Liver (tissue), 9 donors: ENCODE results near the gene IL18RAP. TPM values are rescaled to one million over a fixed set of nuclear protein-coding genes. Genes with fewer than 3 reads are reported as not detected.

Source experiments
- DNase-seq: peaks from one replicate; pipeline ENCODE4 v3.0.0-alpha.2; 2017; ENCODE audit warnings: low spot score
- H3K27ac ChIP-seq, 2 donors: one replicate each; pipeline ENCODE4 v1.7.0; 2013; ENCODE audit warnings: inconsistent platforms in 2 of 2, low read length in 2 of 2, control low read depth in 1 of 2, low read depth in 1 of 2, mild to moderate bottlenecking in 1 of 2
- H3K27me3 ChIP-seq, 4 donors: one replicate each; pipeline versions ENCODE4 v1.6.1 to v1.7.0; 2013; ENCODE audit warnings: low read length in 3 of 4, inconsistent platforms in 1 of 4, mild to moderate bottlenecking in 1 of 4, moderate library complexity in 1 of 4; ENCODE audit not compliant: control insufficient read depth in 4 of 4, insufficient read depth in 4 of 4
- H3K36me3 ChIP-seq, 4 donors: one replicate each; pipeline versions ENCODE4 v1.6.1 to v1.7.0; 2013; ENCODE audit warnings: low read length in 3 of 4, mild to moderate bottlenecking in 3 of 4, low read depth in 1 of 4, moderate library complexity in 1 of 4; ENCODE audit not compliant: control insufficient read depth in 4 of 4, insufficient read depth in 3 of 4
- H3K4me1 ChIP-seq, 4 donors: one replicate each; pipeline versions ENCODE4 v1.6.1 to v1.7.0; 2013; ENCODE audit warnings: low read length in 3 of 4, mild to moderate bottlenecking in 3 of 4, moderate library complexity in 1 of 4; ENCODE audit not compliant: control insufficient read depth in 4 of 4, insufficient read depth in 4 of 4
- H3K4me3 ChIP-seq, 3 donors: one replicate each; pipeline versions ENCODE4 v1.6.1 to v1.7.0; 2013; ENCODE audit warnings: low read length in 3 of 3, control low read depth in 1 of 3, low read depth in 1 of 3, mild to moderate bottlenecking in 1 of 3
- H3K9ac ChIP-seq, 2 donors: one replicate each; pipeline ENCODE4 v1.7.0; 2013; ENCODE audit warnings: low read length in 2 of 2, mild to moderate bottlenecking in 2 of 2, moderate library complexity in 2 of 2, control low read depth in 1 of 2, low read depth in 1 of 2
- H3K9me3 ChIP-seq, 4 donors: one replicate each; pipeline versions ENCODE4 v1.6.1 to v1.7.0; 2013; ENCODE audit warnings: low read length in 3 of 4; ENCODE audit not compliant: control insufficient read depth in 4 of 4
- ATF3 ChIP-seq: IDR thresholded peaks from 2 replicates; pipeline ENCODE4 v1.6.1; 2016; ENCODE audit warnings: antibody characterized with exemption
- CTCF ChIP-seq: fragments of 150-350 bp; IDR thresholded peaks from 2 replicates; pipeline ENCODE4 v1.5.1; 2017; ENCODE audit warnings: improper control_type of control experiment, low read depth, low read length; ENCODE audit not compliant: missing input control
- EGR1 ChIP-seq, 2 donors: IDR thresholded peaks; 2 replicates each; pipeline ENCODE4 v1.6.1; 2016 to 2018; ENCODE audit warnings: antibody characterized with exemption in 2 of 2, low read depth in 2 of 2
- FOXA1 ChIP-seq: IDR thresholded peaks from 2 replicates; pipeline ENCODE4 v1.6.1; 2016; ENCODE audit warnings: antibody characterized with exemption
- FOXA2 ChIP-seq: IDR thresholded peaks from 2 replicates; pipeline ENCODE4 v1.6.1; 2016; ENCODE audit warnings: antibody characterized with exemption
- GABPA ChIP-seq, 2 donors: IDR thresholded peaks in 1 of 2; conservative IDR thresholded peaks in 1 of 2; 2 replicates each; pipeline ENCODE4 v1.6.1; 2016; ENCODE audit warnings: antibody characterized with exemption in 2 of 2, mild to moderate bottlenecking in 1 of 2, moderate library complexity in 1 of 2
- HNF4A ChIP-seq, 2 donors: conservative IDR thresholded peaks; 2 replicates each; pipeline ENCODE4 v1.6.1; 2016; ENCODE audit warnings: antibody characterized with exemption in 2 of 2, mild to moderate bottlenecking in 2 of 2
- HNF4G ChIP-seq: IDR thresholded peaks from 2 replicates; pipeline ENCODE4 v1.6.1; 2016; ENCODE audit warnings: antibody characterized with exemption
- JUND ChIP-seq, 2 donors: IDR thresholded peaks; 2 replicates each; pipeline ENCODE4 v1.6.1; 2016; ENCODE audit warnings: antibody characterized with exemption in 2 of 2
- MAX ChIP-seq: IDR thresholded peaks from 2 replicates; pipeline ENCODE4 v1.6.1; 2016; ENCODE audit warnings: antibody characterized with exemption
- NR2F2 ChIP-seq: IDR thresholded peaks from 2 replicates; pipeline ENCODE4 v1.6.1; 2016; ENCODE audit warnings: antibody characterized with exemption
- RAD21 ChIP-seq, 2 donors: IDR thresholded peaks; 2 replicates each; pipeline ENCODE4 v1.6.1; 2016; ENCODE audit warnings: antibody characterized with exemption in 2 of 2, mild to moderate bottlenecking in 2 of 2
- REST ChIP-seq: IDR thresholded peaks from 2 replicates; pipeline ENCODE4 v1.6.1; 2016; ENCODE audit warnings: antibody characterized with exemption, mild to moderate bottlenecking
- RXRA ChIP-seq, 2 donors: IDR thresholded peaks; 2 replicates each; pipeline ENCODE4 v1.6.1; 2017 to 2018; ENCODE audit warnings: antibody characterized with exemption in 2 of 2, mild to moderate bottlenecking in 1 of 2
- SP1 ChIP-seq: IDR thresholded peaks from 2 replicates; pipeline ENCODE4 v1.6.1; 2018; ENCODE audit warnings: antibody characterized with exemption, mild to moderate bottlenecking
- TAF1 ChIP-seq: conservative IDR thresholded peaks from 2 replicates; pipeline ENCODE4 v1.6.1; 2016; ENCODE audit warnings: antibody characterized with exemption, mild to moderate bottlenecking
- YY1 ChIP-seq: IDR thresholded peaks from 2 replicates; pipeline ENCODE4 v1.6.1; 2016; ENCODE audit warnings: antibody characterized with exemption, mild to moderate bottlenecking
- ZBTB33 ChIP-seq: IDR thresholded peaks from 2 replicates; pipeline ENCODE4 v1.6.1; 2016; ENCODE audit warnings: antibody characterized with exemption
- WGBS: extraction: QIAGEN DNeasy Blood & Tissue Kit; methylation state at CpG from one replicate; pipeline ENCODE4 v1.1.7; 2013; 5-methylcytosine and 5-hydroxymethylcytosine counted together
- polyA plus RNA-seq, 2 donors: library from polyadenylated mRNA; stranded (reverse) in 1 of 2; unstranded in 1 of 2; fragments of 200-250 nt in 1 of 2; fragments of >200 nt in 1 of 2; fragmentation: Nextera tagmentation in 1 of 2; extraction: Ambion mirVana in 1 of 2; gene quantifications; one replicate each; pipeline versions ENCODE4 v1.2.1 to v1.2.3, GENCODE V29; 2013 to 2015
- total RNA-seq, 2 donors: library from RNA; depleted of rRNA; stranded (reverse); fragments of >200 nt; gene quantifications; one replicate each; pipeline ENCODE4 v1.2.3, GENCODE V29; 2014
- donor health status: healthy.
- donor health status: healthy.
- donor health status: healthy.
- donor health status: healthy.
- donor health status: healthy.

The IL18RAP gene
- total and polyA plus RNA-seq, 4 donors = 0.14 to 7.3 (median 1.4) TPM

- Histone ChIP-seq H3K27me3 (no peaks in the 10 kb centered on the region), H3K27ac (no peak overlapping the region), H3K9me3 (no peaks in the 10 kb centered on the region), H3K36me3 (no peaks in the 10 kb centered on the region), H3K9ac (no peak overlapping the region), H3K4me3 (no peak overlapping the region), H3K4me1 (no peaks in the 10 kb centered on the region)
- TF ChIP-seq EGR1 (IDR thresholded peaks at IDR 0.05; ENCODE audit: low read depth in 2 of 2) (no peak), YY1 (no peak), ZBTB33 (no peak), FOXA1 (no peak), FOXA2 (no peak), HNF4G (no peak), RAD21 (IDR thresholded peaks at IDR 0.05) (no peak)
- no peak for DNase-seq
Measured at GRCh38 chr2:102401456-102401855, 21.5 kb upstream of the IL18RAP start.

- no peak for DNase-seq
- H3K36me3 ChIP-seq = no peaks in the 10 kb centered on the region
- 92% methylated on average over 2 of the region's 2 CpGs for WGBS
- H3K9me3 ChIP-seq = no peaks in the 10 kb centered on the region
- no peak overlapping the region for H3K27ac ChIP-seq
- no peak overlapping the region for H3K9ac ChIP-seq
- H3K4me1 ChIP-seq = no peaks in the 10 kb centered on the region
- no peaks in the 10 kb centered on the region for H3K27me3 ChIP-seq
- no peak for TF ChIP-seq MAX
- TF ChIP-seq FOXA2 = no peak
- TF ChIP-seq RAD21 (IDR thresholded peaks at IDR 0.05) = no peak
- no peak for TF ChIP-seq JUND (IDR thresholded peaks at IDR 0.05)
- no peak for TF ChIP-seq FOXA1
- no peak for TF ChIP-seq RXRA (IDR thresholded peaks at IDR 0.05)
- H3K4me3 ChIP-seq = no peak overlapping the region
Measured at GRCh38 chr2:102401865-102402264, 21.1 kb upstream of the IL18RAP start.

- Histone ChIP-seq H3K4me1 (no peaks in the 10 kb centered on the region), H3K4me3 (no peak overlapping the region), H3K27ac (no peak overlapping the region), H3K9ac (no peak overlapping the region), H3K36me3 (no peaks in the 10 kb centered on the region), H3K27me3 (no peaks in the 10 kb centered on the region), H3K9me3 (no peaks in the 10 kb centered on the region)
- no peak for DNase-seq
- WGBS = 97% methylated on average over 3 of the region's 3 CpGs
- TF ChIP-seq RAD21 (IDR thresholded peaks at IDR 0.05) = no peak
- TF ChIP-seq TAF1 = no peak
- no peak for TF ChIP-seq SP1
- TF ChIP-seq RXRA (IDR thresholded peaks at IDR 0.05) = no peak
- TF ChIP-seq ZBTB33 = no peak
- TF ChIP-seq JUND (IDR thresholded peaks at IDR 0.05) = no peak
- no peak for TF ChIP-seq FOXA1
- TF ChIP-seq YY1 = no peak
- no peak for TF ChIP-seq NR2F2
- no peak for TF ChIP-seq REST
- no peak for TF ChIP-seq HNF4A (conservative IDR thresholded peaks at IDR 0.05)
- no peak for TF ChIP-seq CTCF
- TF ChIP-seq EGR1 (IDR thresholded peaks at IDR 0.05; ENCODE audit: low read depth in 2 of 2) = no peak
- no peak for TF ChIP-seq ATF3
- TF ChIP-seq MAX = no peak
- TF ChIP-seq GABPA (IDR thresholded peaks at IDR 0.05 in 1 of 2, conservative IDR thresholded peaks at IDR 0.05 in 1 of 2) = no peak
- no peak for TF ChIP-seq FOXA2
- no peak for TF ChIP-seq HNF4G
Measured at GRCh38 chr2:102410952-102411351, 12.0 kb upstream of the IL18RAP start.
